A549 treated with Hydrocortisone at 1 μM for 4 hours (cell line): Measurements from ENCODE around the gene ATG16L2. TPM values are rescaled to one million over a fixed set of nuclear protein-coding genes. Genes with fewer than 3 reads are reported as not detected.

Source experiments
- total RNA-seq: library from RNA; stranded (reverse); fragments of 200-300 nt; extraction: Qiagen RNA extraction; gene quantifications from 5 replicates; pipeline ENCODE4 v1.2.3, GENCODE V29; 2022

ATG16L2 gene, protein sequence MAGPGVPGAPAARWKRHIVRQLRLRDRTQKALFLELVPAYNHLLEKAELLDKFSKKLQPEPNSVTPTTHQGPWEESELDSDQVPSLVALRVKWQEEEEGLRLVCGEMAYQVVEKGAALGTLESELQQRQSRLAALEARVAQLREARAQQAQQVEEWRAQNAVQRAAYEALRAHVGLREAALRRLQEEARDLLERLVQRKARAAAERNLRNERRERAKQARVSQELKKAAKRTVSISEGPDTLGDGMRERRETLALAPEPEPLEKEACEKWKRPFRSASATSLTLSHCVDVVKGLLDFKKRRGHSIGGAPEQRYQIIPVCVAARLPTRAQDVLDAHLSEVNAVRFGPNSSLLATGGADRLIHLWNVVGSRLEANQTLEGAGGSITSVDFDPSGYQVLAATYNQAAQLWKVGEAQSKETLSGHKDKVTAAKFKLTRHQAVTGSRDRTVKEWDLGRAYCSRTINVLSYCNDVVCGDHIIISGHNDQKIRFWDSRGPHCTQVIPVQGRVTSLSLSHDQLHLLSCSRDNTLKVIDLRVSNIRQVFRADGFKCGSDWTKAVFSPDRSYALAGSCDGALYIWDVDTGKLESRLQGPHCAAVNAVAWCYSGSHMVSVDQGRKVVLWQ
- total RNA-seq: 3.1 to 4.2 TPM (median 3.6 TPM) in 5 replicates

DNA sequence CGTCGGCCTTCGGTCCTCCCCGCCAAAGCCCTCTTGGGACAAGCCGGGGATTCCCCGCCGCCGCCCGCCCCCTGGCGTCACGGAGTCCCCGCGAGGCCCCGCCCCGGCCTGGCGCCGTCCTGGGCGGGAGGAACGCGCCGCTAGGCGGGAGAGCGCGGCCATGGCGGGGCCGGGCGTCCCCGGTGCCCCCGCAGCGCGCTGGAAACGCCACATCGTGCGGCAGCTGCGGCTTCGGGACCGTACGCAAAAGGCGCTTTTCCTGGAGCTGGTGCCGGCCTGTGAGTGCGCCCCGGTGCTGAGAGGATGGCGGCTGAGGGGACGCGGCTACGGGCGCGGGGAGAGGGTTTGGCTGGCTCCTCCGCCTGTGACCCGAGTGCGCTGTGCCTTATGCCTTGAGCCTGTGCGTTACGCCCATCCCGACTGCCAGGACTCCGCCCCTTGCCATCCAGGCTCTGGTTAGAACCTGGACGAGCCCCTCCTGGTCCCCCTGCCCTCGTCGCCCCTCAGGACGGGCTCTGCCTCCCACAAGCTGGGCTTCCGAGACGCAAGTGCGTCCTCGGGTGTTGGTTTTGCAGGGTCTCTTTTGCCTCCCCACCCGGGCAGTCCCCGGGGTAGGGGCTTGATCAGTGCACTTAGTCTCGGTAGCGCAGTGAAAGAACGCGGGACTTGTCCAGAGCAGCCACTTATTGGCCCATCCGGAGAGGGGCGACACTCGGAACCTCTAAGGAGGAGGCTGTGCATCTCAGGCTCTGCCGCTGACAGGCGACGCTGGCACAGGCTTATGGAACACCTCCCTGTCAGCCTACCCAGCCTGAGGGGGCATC lies at the start of gene ATG16L2:
Gene ATG16L2, plus strand, starts transcription at position 126 of the 824 bp plus-strand sequence. Its CDS starts 35 bp downstream, at position 161.

DNA sequence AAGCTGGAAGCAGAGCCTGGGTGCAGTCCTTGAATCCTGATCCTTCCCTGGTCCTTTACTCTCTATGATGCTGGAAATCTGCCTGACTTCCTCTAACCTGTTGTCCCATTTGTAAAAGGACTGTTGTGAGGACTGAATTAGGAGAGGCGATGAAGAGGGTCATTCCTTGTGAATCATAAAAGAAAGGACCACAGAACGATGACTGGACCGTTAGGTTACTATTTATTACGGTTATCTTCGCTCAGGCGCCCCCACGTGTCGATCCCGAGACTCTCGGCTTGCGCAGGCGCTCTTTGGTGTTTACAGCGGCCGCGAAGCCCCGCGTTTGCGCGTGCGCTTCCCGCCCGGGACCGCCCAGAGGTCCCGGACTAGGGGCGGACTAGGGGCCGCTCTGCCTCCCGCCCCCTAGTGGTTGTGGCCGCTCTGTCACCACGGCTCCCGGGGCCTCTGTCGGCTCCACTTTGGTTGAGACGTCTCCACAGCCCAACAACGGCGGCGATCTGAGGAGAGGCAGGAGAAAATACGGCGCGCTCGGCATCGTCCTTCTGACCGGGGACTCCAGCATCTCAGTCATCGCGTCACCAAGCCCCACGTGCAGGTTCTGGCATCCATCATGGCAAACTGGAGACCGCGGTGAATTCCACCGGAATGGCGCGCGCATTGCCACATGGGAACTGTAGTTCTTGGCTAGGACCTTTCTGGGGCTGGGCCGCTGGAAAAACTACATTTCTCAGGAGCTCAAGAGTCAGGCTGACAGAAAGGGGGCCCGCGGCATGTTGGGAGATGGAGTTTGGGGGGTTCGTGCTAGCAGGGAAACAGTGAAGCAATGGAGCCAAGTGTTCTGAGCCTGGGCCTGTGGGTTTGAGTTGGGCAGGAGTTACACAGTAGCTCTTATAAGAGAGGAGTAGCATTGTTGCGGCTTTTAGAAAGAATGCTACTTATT lies 20.5 kb upstream of the ATG16L2 start, which contains the start of gene STARD10:
Gene STARD10, minus strand, starts transcription at position 623 of the 943 bp plus-strand sequence. CDS start 12,866 bp downstream, outside the sequence.

Other genes with a start within 250 kb of the ATG16L2 start
- gene PDE2A, start 140.0 kb upstream of the ATG16L2 start, total RNA-seq: 1.3 to 2.3 TPM (median 1.9 TPM) in 5 replicates
- 24.8 to 27.4 TPM (median 26.0 TPM) in 5 replicates for gene ARAP1, start 62.0 kb upstream of the ATG16L2 start, total RNA-seq
- 17.8 to 21.2 TPM (median 18.2 TPM) in 5 replicates for gene STARD10, start 20.4 kb upstream of the ATG16L2 start, total RNA-seq